ENCODE data around the gene ZFAND6. TPM values are rescaled to one million over a fixed set of nuclear protein-coding genes. Genes with fewer than 3 reads are reported as not detected.
"Not testable (repeated sequence)": the region's sequence is repeated elsewhere in the genome, so short reads cannot be mapped to it uniquely, and the experiment has no call there.

Gene ZFAND6
- total and polyA plus RNA-seq, 10 donors: 68.0 to 154 (median 89.2) TPM

DNA sequence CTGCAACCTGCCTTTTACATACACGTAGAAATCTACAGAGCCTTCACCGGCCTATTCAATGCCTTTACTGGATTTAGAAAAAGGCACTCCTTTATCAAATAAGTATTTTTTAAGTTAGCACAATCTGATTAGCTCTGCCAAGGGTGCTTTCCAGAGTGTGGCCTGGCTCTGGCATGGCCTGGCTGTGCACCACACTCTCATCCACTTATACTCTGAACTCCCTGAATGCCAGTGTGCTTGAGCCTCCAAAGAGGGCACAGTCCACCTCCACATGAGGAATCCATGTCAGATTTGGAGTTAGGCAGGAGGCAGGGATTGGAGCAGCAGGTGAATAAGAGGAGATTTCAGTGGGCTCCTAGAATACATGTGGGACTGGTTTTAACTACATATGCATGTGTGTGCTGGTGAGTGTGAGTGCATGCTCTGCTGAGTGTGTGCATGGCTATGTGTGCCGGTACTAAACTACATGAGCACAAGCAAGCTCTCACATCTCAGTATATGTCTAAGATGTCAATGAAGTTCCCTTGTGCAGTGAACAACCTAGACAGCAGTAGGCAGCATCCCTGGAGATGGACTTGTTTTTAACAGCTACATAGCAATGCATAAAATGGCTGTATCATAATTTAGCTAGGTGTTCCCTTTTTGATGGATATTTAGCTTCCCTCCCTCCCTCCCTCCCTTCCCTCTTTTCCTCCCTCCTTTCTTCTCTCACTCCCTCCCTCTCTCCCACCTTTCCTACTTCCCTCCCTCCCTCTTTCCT lies 17.8 kb upstream of the ZFAND6 start:
- TF ChIP-seq POLR2AphosphoS5 (IDR thresholded peaks at IDR 0.05): no peak
- TF ChIP-seq, protein P1, sequence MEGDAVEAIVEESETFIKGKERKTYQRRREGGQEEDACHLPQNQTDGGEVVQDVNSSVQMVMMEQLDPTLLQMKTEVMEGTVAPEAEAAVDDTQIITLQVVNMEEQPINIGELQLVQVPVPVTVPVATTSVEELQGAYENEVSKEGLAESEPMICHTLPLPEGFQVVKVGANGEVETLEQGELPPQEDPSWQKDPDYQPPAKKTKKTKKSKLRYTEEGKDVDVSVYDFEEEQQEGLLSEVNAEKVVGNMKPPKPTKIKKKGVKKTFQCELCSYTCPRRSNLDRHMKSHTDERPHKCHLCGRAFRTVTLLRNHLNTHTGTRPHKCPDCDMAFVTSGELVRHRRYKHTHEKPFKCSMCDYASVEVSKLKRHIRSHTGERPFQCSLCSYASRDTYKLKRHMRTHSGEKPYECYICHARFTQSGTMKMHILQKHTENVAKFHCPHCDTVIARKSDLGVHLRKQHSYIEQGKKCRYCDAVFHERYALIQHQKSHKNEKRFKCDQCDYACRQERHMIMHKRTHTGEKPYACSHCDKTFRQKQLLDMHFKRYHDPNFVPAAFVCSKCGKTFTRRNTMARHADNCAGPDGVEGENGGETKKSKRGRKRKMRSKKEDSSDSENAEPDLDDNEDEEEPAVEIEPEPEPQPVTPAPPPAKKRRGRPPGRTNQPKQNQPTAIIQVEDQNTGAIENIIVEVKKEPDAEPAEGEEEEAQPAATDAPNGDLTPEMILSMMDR (IDR thresholded peaks at IDR 0.05 in 8 of 11, conservative IDR thresholded peaks at IDR 0.05 in 3 of 11): no peak
- no peak for TF ChIP-seq POLR2A (IDR thresholded peaks at IDR 0.05)
- Histone ChIP-seq H3K36me3 (no peaks in the 10 kb centered on the region), H3K9me3 (no peaks in the 10 kb centered on the region), H3K4me1 (no peaks in the 10 kb centered on the region), H3K4me3 (no peak overlapping the region), H3K27ac (no peak overlapping the region), H3K27me3 (replicated peaks in 1 of 7) (no peaks in the 10 kb centered on the region)
- intact Hi-C loops (cut with DNase I; ENCODE audit: low total_unique reads): no loop called here
- DNase-seq: no peak
- WGBS, 5 donors: 92 to 96% (median 95%) methylated on average over 3 of the region's 3 CpGs

DNA sequence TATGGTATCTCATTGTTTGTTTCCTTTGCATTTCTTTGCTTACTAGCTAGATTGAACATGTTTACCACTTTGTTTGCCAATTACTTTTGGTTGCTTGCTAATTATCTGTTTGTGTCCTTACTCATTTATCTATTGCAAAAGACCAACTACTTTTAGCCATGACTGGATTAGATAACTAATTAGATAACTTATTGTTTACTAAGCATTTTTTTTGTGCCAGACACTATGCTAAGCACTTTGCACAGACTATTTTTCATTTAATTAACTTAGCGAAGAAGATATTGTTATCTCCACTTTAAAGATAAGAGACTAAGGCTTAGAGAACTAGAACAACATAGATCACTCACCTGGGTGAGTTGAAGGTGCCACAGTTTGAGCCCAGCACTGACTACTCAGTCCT lies 16.9 kb upstream of the ZFAND6 start:
- no peak for DNase-seq
- H3K36me3 ChIP-seq: no peaks in the 10 kb centered on the region
- TF ChIP-seq, protein P1 (IDR thresholded peaks at IDR 0.05 in 8 of 11, conservative IDR thresholded peaks at IDR 0.05 in 3 of 11): no peak
- TF ChIP-seq POLR2A (IDR thresholded peaks at IDR 0.05): no peak
- no peak for TF ChIP-seq POLR2AphosphoS5 (IDR thresholded peaks at IDR 0.05)
- WGBS, 5 donors: 69 to 95% (median 83%) methylated on average over 1 of the region's 1 CpG
- no peak overlapping the region for H3K4me3 ChIP-seq
- no peak overlapping the region for H3K27ac ChIP-seq
- H3K27me3 ChIP-seq (replicated peaks in 1 of 7): no peaks in the 10 kb centered on the region
- intact Hi-C loops (cut with DNase I; ENCODE audit: low total_unique reads): no loop called here
- H3K9me3 ChIP-seq: no peaks in the 10 kb centered on the region
- no peaks in the 10 kb centered on the region for H3K4me1 ChIP-seq

DNA sequence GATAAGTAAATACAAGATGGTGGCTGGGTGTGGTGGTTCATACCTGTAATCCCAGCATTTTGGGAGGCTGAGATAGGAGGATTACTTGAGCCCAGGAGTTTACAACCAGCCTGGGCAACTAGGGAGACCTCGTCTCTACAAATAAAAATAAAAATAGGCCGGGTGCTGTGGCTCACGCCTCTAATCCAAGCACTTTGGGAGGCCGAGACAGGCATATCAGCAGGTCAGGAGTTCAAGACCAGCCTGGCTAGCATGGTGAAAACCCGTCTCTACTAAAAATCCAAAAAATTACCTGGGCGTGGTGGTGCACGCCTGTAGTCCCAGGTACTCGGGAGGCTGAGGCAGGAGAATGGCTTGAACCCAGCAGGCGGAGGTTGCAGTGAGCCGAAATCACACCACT lies 14.3 kb upstream of the ZFAND6 start:
- H3K4me3 ChIP-seq; intact Hi-C loops (cut with DNase I; ENCODE audit: low total_unique reads); DNase-seq; H3K36me3 ChIP-seq; H3K27me3 ChIP-seq (replicated peaks in 1 of 7); H3K9me3 ChIP-seq; H3K27ac ChIP-seq; H3K4me1 ChIP-seq: not testable (repeated sequence)
- WGBS, 5 donors: 84 to 97% (median 94%) methylated on average over 10 of the region's 10 CpGs

DNA sequence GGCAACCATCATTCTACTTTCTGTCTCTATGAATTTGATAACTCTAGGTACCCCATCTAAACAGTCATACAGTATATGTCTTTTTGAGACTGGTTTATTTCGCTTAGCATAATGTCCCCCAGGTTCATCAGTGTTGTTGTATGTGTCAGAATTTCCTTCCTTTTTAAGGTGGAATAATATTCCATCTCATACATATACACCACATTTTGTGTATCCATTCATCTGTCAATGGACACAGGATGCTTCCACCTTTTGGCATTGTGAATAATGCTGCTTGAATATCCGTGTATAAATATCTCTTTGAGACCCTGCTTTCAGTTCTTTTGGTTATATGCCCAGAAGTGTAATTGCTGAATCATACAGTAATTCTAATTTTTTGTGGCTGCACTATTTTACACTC lies 10.4 kb upstream of the ZFAND6 start:
- peaks cover 0 to 15% (median 8%) of the 10 kb centered on the region in 6 donors for H3K4me1 ChIP-seq
- TF ChIP-seq, protein P1 (IDR thresholded peaks at IDR 0.05 in 8 of 11, conservative IDR thresholded peaks at IDR 0.05 in 3 of 11): no peak
- TF ChIP-seq POLR2A (IDR thresholded peaks at IDR 0.05) (no peak), POLR2AphosphoS5 (IDR thresholded peaks at IDR 0.05) (no peak)
- no peak overlapping the region for H3K27ac ChIP-seq
- no peaks in the 10 kb centered on the region for H3K27me3 ChIP-seq (replicated peaks in 1 of 7)
- WGBS, 5 donors: 53 to 76% (median 64%) methylated on average over 2 of the region's 2 CpGs
- intact Hi-C loops (cut with DNase I; ENCODE audit: low total_unique reads): no loop called here
- H3K36me3 ChIP-seq: no peaks in the 10 kb centered on the region
- no peak overlapping the region for H3K4me3 ChIP-seq
- no peaks in the 10 kb centered on the region for H3K9me3 ChIP-seq
- no peak for DNase-seq
